IMR-90 (cell line): ENCODE results near the gene ZNF831.

Source experiments
- BHLHE40 ChIP-seq: fragments of 150-350 bp; IDR thresholded peaks from 2 replicates; pipeline ENCODE4 v1.6.1; 2016; ENCODE audit warnings: mild to moderate bottlenecking, low read depth, low read length
- CEBPB ChIP-seq: IDR thresholded peaks from 2 replicates; pipeline ENCODE4 v1.6.1; 2012; ENCODE audit warnings: low read depth, low read length, improper control_type of control experiment
- CTCF ChIP-seq: conservative IDR thresholded peaks from 2 replicates; pipeline ENCODE4 v1.5.1; 2012; ENCODE audit warnings: mild to moderate bottlenecking, low read depth, low read length, improper control_type of control experiment
- ELK1 ChIP-seq: fragments of 150-350 bp; IDR thresholded peaks from 2 replicates; pipeline ENCODE4 v1.6.1; 2016; ENCODE audit warnings: low read depth, mild to moderate bottlenecking, low read length, moderate library complexity, borderline replicate concordance
- MAFK ChIP-seq: IDR thresholded peaks from 2 replicates; pipeline ENCODE4 v1.6.1; 2012; ENCODE audit warnings: low read depth, low read length, improper control_type of control experiment
- POLR2A ChIP-seq: IDR thresholded peaks from 2 replicates; pipeline ENCODE4 v1.6.1; 2012; ENCODE audit warnings: mild to moderate bottlenecking, low read depth, low read length
- RAD21 ChIP-seq: IDR thresholded peaks from 2 replicates; pipeline ENCODE4 v1.6.1; 2012; ENCODE audit warnings: low read length, improper control_type of control experiment
- RFX5 ChIP-seq: IDR thresholded peaks from 2 replicates; pipeline ENCODE4 v1.8.0; 2012; ENCODE audit warnings: low read depth, mild to moderate bottlenecking, low read length, moderate library complexity
- SMC3 ChIP-seq: fragments of 150-350 bp; IDR thresholded peaks from 2 replicates; pipeline ENCODE4 v1.6.1; 2016; ENCODE audit warnings: low read depth, mild to moderate bottlenecking, antibody characterized with exemption, low read length, moderate library complexity
- USF2 ChIP-seq: fragments of 150-350 bp; IDR thresholded peaks from 2 replicates; pipeline ENCODE4 v1.6.1; 2017; ENCODE audit warnings: mild to moderate bottlenecking, antibody characterized with exemption, low read length, low read depth

- TF ChIP-seq POLR2A (no peak), CTCF (no peak), RAD21 (no peak), USF2 (no peak), MAFK (no peak), BHLHE40 (no peak), CEBPB (no peak), RFX5 (no peak), SMC3 (no peak), ELK1 (no peak)
These were observed 14.7 kb upstream of the ZNF831 start for GRCh38 chr20:59148701-59149493.
